HG02678 (cell line): ENCODE measurements around the gene EEF2K.
A peak's percentile ranks its signal among the peaks of the same experiment; 100 is the strongest.
"Not testable (repeated sequence)": the region's sequence is repeated elsewhere in the genome, so short reads cannot be mapped to it uniquely, and the experiment has no call there.

Experiments used
- ATAC-seq: cut with Tn5 transposase; IDR thresholded peaks from one replicate; pipeline ENCODE4 v1.9.1; 2021; ENCODE audit warnings: mild to moderate bottlenecking, moderate library complexity; ENCODE audit not compliant: unreplicated experiment

The EEF2K gene

GRCh38 chr16:22206013-22206841 is at the start of gene EEF2K:
TSS of gene EEF2K (plus strand) at chr16:22206278. CDS start at chr16:22225730, 19,452 bp downstream.
- peak; percentile 88 for ATAC-seq

- ATAC-seq = no peak
Measured at GRCh38 chr16:22161401-22161800, 44.7 kb upstream of the EEF2K start.

GRCh38 chr16:22161999-22162655 is 44.0 kb upstream of the EEF2K start, which contains the start of gene SDR42E2:
TSS of gene SDR42E2 (plus strand) at chr16:22162506. CDS start at chr16:22165583, 3,077 bp downstream.
- no peak for ATAC-seq

GRCh38 chr16:22162656-22163009 is 43.4 kb upstream of the EEF2K start:
- ATAC-seq = no peak

- ATAC-seq = no peak
Measured at GRCh38 chr16:22163806-22164205, 42.3 kb upstream of the EEF2K start.

GRCh38 chr16:22164482-22164881 is 41.6 kb upstream of the EEF2K start:
- ATAC-seq = no peak

GRCh38 chr16:22165508-22166285 is 40.4 kb upstream of the EEF2K start:
- ATAC-seq = no peak

GRCh38 chr16:22171953-22172352 is 34.1 kb upstream of the EEF2K start:
- ATAC-seq = no peak

GRCh38 chr16:22172642-22173041 is 33.4 kb upstream of the EEF2K start:
- not testable (repeated sequence) for ATAC-seq

- ATAC-seq = no peak
Measured at GRCh38 chr16:22174642-22175041, 31.4 kb upstream of the EEF2K start.

- no peak for ATAC-seq
Measured at GRCh38 chr16:22177968-22178930, 27.8 kb upstream of the EEF2K start.

- no peak for ATAC-seq
Measured at GRCh38 chr16:22181426-22181825, 24.7 kb upstream of the EEF2K start.

- ATAC-seq = no peak
Measured at GRCh38 chr16:22181843-22182242, 24.2 kb upstream of the EEF2K start.

GRCh38 chr16:22183335-22183734 is 22.7 kb upstream of the EEF2K start:
- no peak for ATAC-seq

- ATAC-seq = no peak
Measured at GRCh38 chr16:22183901-22184614, 22.0 kb upstream of the EEF2K start.

GRCh38 chr16:22184615-22184968 is 21.5 kb upstream of the EEF2K start:
- no peak for ATAC-seq

GRCh38 chr16:22186517-22186916 is 19.6 kb upstream of the EEF2K start:
- no peak for ATAC-seq

GRCh38 chr16:22188267-22188594 is 17.8 kb upstream of the EEF2K start:
- no peak for ATAC-seq

- ATAC-seq = no peak
Measured at GRCh38 chr16:22188595-22189442, 17.3 kb upstream of the EEF2K start.
